GM12878 (cell line): ENCODE results near the gene NEURL4. TPM values are rescaled to one million over a fixed set of nuclear protein-coding genes. Genes with fewer than 3 reads are reported as not detected.

Experiments used
- ATAC-seq: fragments of 200-7000 bp; cut with Tn5 transposase; 3 replicates; pipeline ENCODE4 v1.9.1; 2020; ENCODE audit warnings: mild to moderate bottlenecking, moderate library complexity
- BruUV-seq: library from RNA; stranded (reverse); fragments of 400-500 nt; replicated peaks from 2 replicates; lab custom pipeline; 2021; lab: Mats Ljungman, UMichigan
- CTCF ChIA-PET: fragments of 300-600 bp; sonication (Branson Sonifier 250); formaldehyde crosslinking; extraction: SDS; loops from one replicate; lab custom pipeline; 2021; ENCODE audit warnings: inconsistent platforms; lab: Yijun Ruan, JAX
- POLR2A ChIA-PET: fragments of 350-600 bp; formaldehyde crosslinking; extraction: SDS; loops from one replicate; lab custom pipeline; 2021; ENCODE audit warnings: inconsistent platforms; lab: Charles Lee
- RAD21 ChIA-PET: fragments of 300-600 bp; sonication (Branson Sonifier 250); formaldehyde crosslinking; loops from one replicate; lab custom pipeline; 2023; ENCODE audit warnings: antibody characterized with exemption; ENCODE audit not compliant: unreplicated experiment; lab: Charles Lee
- SMC1A ChIA-PET: fragments of 300-600 bp; sonication (Branson Sonifier 250); formaldehyde crosslinking; loops from one replicate; lab custom pipeline; 2023; ENCODE audit not compliant: unreplicated experiment, uncharacterized antibody; lab: Charles Lee
- DNase-seq: peaks from one replicate; pipeline ENCODE4 v3.0.0-alpha.2; 2011; ENCODE audit warnings: low read depth, low spot score
- FAIRE-seq: peaks from 3 replicates; lab custom pipeline; 2011; peaks lifted over from hg19 to GRCh38; lab: Jason Lieb, UNC
- H2AFZ ChIP-seq: 2 replicates; pipeline ENCODE4 v1.6.0; 2011; ENCODE audit warnings: low read depth, low read length, control low read depth; ENCODE audit not compliant: control insufficient read depth
- H3K27ac ChIP-seq: 2 replicates; pipeline ENCODE4 v1.5.1; 2011; ENCODE audit warnings: control low read depth; ENCODE audit not compliant: control insufficient read depth, insufficient read depth
- H3K27me3 ChIP-seq, 2 experiments: replicated peaks in 1 of 2; 2 replicates each; pipeline versions ENCODE4 v1.6.0 to v1.6.1; 2011; ENCODE audit warnings: low read length in 1 of 2; ENCODE audit not compliant: control insufficient read depth in 2 of 2, insufficient read depth in 2 of 2
- H3K36me3 ChIP-seq, 2 experiments: 2 replicates each; pipeline ENCODE4 v1.5.1; 2011; ENCODE audit warnings: low read length in 1 of 2; ENCODE audit not compliant: control insufficient read depth in 2 of 2, insufficient read depth in 2 of 2
- H3K4me1 ChIP-seq: 2 replicates; pipeline ENCODE4 v1.6.1; 2011; ENCODE audit warnings: mild to moderate bottlenecking, low read length, moderate library complexity, mixed read lengths; ENCODE audit not compliant: control insufficient read depth, insufficient read depth
- H3K4me2 ChIP-seq: 2 replicates; pipeline ENCODE4 v1.6.0; 2011; ENCODE audit warnings: control low read depth; ENCODE audit not compliant: control insufficient read depth, insufficient read depth
- H3K4me3 ChIP-seq: fragments of 200-600 bp; sonication (generic); 2 replicates; pipeline ENCODE4 v1.5.1; 2016
- H3K79me2 ChIP-seq: 2 replicates; pipeline ENCODE4 v1.6.0; 2011; ENCODE audit warnings: low read length; ENCODE audit not compliant: control insufficient read depth, insufficient read depth
- H3K9ac ChIP-seq: 2 replicates; pipeline ENCODE4 v1.8.0; 2011; ENCODE audit warnings: low read length, control low read depth, mixed read lengths; ENCODE audit not compliant: control insufficient read depth, insufficient read depth
- H3K9me3 ChIP-seq: replicated peaks from 3 replicates; pipeline ENCODE4 v1.5.1; 2011; ENCODE audit warnings: mild to moderate bottlenecking, low read length; ENCODE audit not compliant: control insufficient read depth, insufficient read depth
- H4K20me1 ChIP-seq: 2 replicates; pipeline ENCODE4 v1.6.0; 2011; ENCODE audit not compliant: control insufficient read depth, insufficient read depth
- BCL11A ChIP-seq: IDR thresholded peaks from 2 replicates; pipeline ENCODE4 v1.6.1; 2011; ENCODE audit warnings: low read depth, low read length
- BCLAF1 ChIP-seq: fragments of 450-650 bp; IDR thresholded peaks from 2 replicates; pipeline ENCODE4 v1.6.1; 2017; ENCODE audit warnings: antibody characterized with exemption, mild to moderate bottlenecking, moderate library complexity
- CUX1 ChIP-seq: IDR thresholded peaks from 2 replicates; pipeline ENCODE4 v1.6.1; 2012; ENCODE audit warnings: improper control_type of control experiment, low read depth, low read length; ENCODE audit not compliant: insufficient replicate concordance
- EZH2 ChIP-seq: IDR thresholded peaks from 2 replicates; pipeline ENCODE4 v1.6.1; 2012; ENCODE audit warnings: low read depth, mild to moderate bottlenecking, control low read depth, inconsistent platforms, low read length, borderline replicate concordance; ENCODE audit not compliant: control insufficient read depth
- HDAC6 ChIP-seq: fragments of 200-600 bp; sonication (generic); IDR thresholded peaks from one replicate; pipeline ENCODE4 v1.8.0; 2017; ENCODE audit warnings: antibody characterized with exemption; ENCODE audit not compliant: unreplicated experiment
- KLF5 ChIP-seq: fragments of 450-650 bp; IDR thresholded peaks from 2 replicates; pipeline ENCODE4 v1.6.1; 2014; ENCODE audit warnings: mild to moderate bottlenecking; ENCODE audit not compliant: partially characterized antibody
- MYB ChIP-seq: fragments of 150-350 bp; IDR thresholded peaks from 2 replicates; pipeline ENCODE4 v1.6.1; 2014; ENCODE audit warnings: mild to moderate bottlenecking, low read depth, low read length, borderline replicate concordance
- SMAD1 ChIP-seq: fragments of 450-650 bp; IDR thresholded peaks from 2 replicates; pipeline ENCODE4 v1.6.1; 2018; ENCODE audit warnings: mild to moderate bottlenecking, low read depth; ENCODE audit not compliant: partially characterized antibody
- ZBTB11 ChIP-seq: fragments of 450-650 bp; formaldehyde crosslinking; IDR thresholded peaks from 2 replicates; pipeline ENCODE4 v1.5.0; 2022; ENCODE audit warnings: mild to moderate bottlenecking, missing genetic modification characterization
- WGBS: methylation state at CpG from one replicate; pipeline ENCODE4 v1.1.6; 2016; ENCODE audit warnings: low lambda C conversion rate; ENCODE audit not compliant: insufficient replicate concordance, insufficient coverage; ENCODE audit errors: missing lambda C conversion rate; 5-methylcytosine and 5-hydroxymethylcytosine counted together
- in situ Hi-C: fragments of 300-500 bp; cut with MboI; formaldehyde crosslinking; loops from 9 replicates; pipeline ENCODE4 v1.14.3; 2018; ENCODE audit warnings: mixed read lengths
- intact Hi-C: fragments of 100-400 bp; cut with micrococcal nuclease; formaldehyde crosslinking; loops from one replicate; pipeline ENCODE4 v1.14.2; 2022; ENCODE audit not compliant: unreplicated experiment
- polyA plus RNA-seq, 11 experiments: library from polyadenylated mRNA; depleted of rRNA in 4 of 11; unstranded in 6 of 11; stranded (reverse) in 5 of 11; fragments of >200 nt; fragmentation: Nextera tagmentation in 4 of 11; fragmentation: Illumina TruSeq in 1 of 11; extraction: Ambion mirVana in 4 of 11; extraction: Trizol in 1 of 11; gene quantifications; 1 replicate in 1 of 11; 2 replicates in 10 of 11; pipeline versions ENCODE4 v1.2.1 to v1.2.3, GENCODE V29; 2011 to 2016; ENCODE audit warnings: inconsistent platforms in 2 of 11, missing spikeins in 2 of 11, low read depth in 1 of 11
- total RNA-seq, 4 experiments: library from RNA; depleted of rRNA in 3 of 4; stranded (reverse); fragments of >200 nt in 3 of 4; fragmentation: Illumina TruSeq in 1 of 4; extraction: Trizol in 1 of 4; gene quantifications; 2 replicates each; pipeline versions ENCODE4 v1.2.1 to v1.2.3, GENCODE V29; 2013 to 2021

Gene NEURL4
- total and polyA plus RNA-seq, 10 of the 15 experiments (the other 5 are each of a cell fraction or from before 2014, with no cell fraction given) = 0.03 to 41.9 (median 10.0) TPM

DNA sequence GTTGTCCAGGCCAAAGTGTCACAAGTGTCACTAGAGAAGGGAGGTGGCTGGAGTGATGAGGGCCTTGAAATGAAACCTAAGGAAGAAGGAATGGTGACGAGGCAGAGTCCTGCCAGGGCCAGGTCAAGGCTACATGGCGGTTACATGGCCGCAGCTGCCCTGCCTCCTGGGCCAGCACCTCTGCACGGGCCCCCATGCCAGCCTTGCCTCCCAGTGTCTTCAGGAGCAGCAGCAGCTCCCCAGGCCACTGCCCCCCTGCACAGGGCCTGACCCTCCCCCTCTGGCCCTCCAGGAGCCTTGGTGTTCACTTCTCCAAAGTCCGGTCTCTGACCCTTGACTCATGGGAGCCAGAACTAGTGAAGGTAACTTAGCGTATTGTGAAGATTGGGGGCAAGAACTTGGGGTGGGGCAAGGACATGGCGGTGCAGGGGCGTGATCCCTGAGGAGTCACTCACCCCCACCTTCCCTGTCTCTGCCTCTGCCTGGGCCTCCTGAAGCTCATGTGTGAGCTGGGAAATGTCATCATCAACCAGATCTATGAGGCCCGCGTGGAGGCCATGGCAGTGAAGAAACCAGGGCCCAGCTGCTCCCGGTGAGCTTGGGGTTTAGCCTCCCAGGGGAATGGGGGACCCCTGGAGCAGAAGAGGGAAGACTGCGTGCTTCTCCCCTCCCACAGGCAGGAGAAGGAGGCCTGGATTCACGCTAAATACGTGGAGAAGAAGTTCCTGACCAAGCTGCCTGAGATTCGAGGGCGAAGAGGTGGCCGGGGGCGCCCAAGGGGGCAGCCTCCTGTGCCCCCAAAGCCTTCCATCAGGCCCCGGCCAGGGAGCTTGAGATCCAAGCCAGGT is 18.7 kb upstream of the NEURL4 start:
- SMC1A ChIA-PET = interaction anchor here (2.6 to 4.8 kb wide), 2 partner anchors 11 to 18 kb away, joined by 10 to 33 read pairs; partner anchors contain the start of gene ACAP1
- CTCF ChIA-PET = interaction anchor here (0.9 to 4.4 kb wide), 4 partner anchors 9 to 68 kb away, joined by 3 to 34 read pairs (median 3); partner anchors contain the start of gene ACAP1
- H3K9ac ChIP-seq = no peak overlapping the region
- no peak for DNase-seq
- H3K79me2 ChIP-seq = peaks cover 5% of the 10 kb centered on the region; the same call in 1 of the 2 replicates
- no peak overlapping the region for H2AFZ ChIP-seq
- no peaks in the 10 kb centered on the region for H3K27me3 ChIP-seq
- H3K9me3 ChIP-seq = no peaks in the 10 kb centered on the region
- no peak overlapping the region for H3K4me2 ChIP-seq
- no peak overlapping the region for H3K4me3 ChIP-seq
- H4K20me1 ChIP-seq = no peaks in the 10 kb centered on the region
- 92% methylated on average over 18 of the region's 19 CpGs for WGBS
- intact Hi-C loops = no loop called here
- H3K36me3 ChIP-seq = peaks cover 14 to 26% of the 10 kb centered on the region in 2 experiments
- no peak for FAIRE-seq
- in situ Hi-C loops = no loop called here
- POLR2A ChIA-PET = interaction anchor here (0.8 to 5.2 kb wide), 3 partner anchors 8 to 18 kb away, joined by 3 to 52 read pairs (median 31); partner anchors contain the start of genes ACAP1 and NEURL4
- H3K4me1 ChIP-seq = peaks cover 7% of the 10 kb centered on the region
- no TSS peak for BruUV-seq
- RAD21 ChIA-PET = interaction anchor here (0.5 to 5.0 kb wide), 3 partner anchors 11 to 911 kb away, joined by 3 to 45 read pairs (median 4); partner anchors contain the start of gene ACAP1
- H3K27ac ChIP-seq = no peak overlapping the region
- no peak for ATAC-seq
- TF ChIP-seq ZBTB11 (CRISPR knock-in tag) = no peak
- no peak for TF ChIP-seq HDAC6
- TF ChIP-seq KLF5 = no peak
- TF ChIP-seq BCL11A = no peak
- no peak for TF ChIP-seq BCLAF1
- TF ChIP-seq EZH2 = no peak
- TF ChIP-seq CUX1 = no peak
- no peak for TF ChIP-seq SMAD1
- no peak for TF ChIP-seq MYB
